HL-60 (cell line): ENCODE data around the gene CD164.

Source experiments
- GABPA ChIP-seq: IDR thresholded peaks from 2 replicates; pipeline ENCODE4 v1.6.1; 2012; ENCODE audit warnings: low read depth
- POLR2AphosphoS5 ChIP-seq: IDR thresholded peaks from 2 replicates; pipeline ENCODE4 v1.6.1; 2012; ENCODE audit warnings: low read depth
- TF ChIP-seq, protein P1 (sequence below): IDR thresholded peaks from one replicate; pipeline ENCODE4 v1.5.1; 2011; ENCODE audit warnings: low read length, control low read depth, inconsistent platforms; ENCODE audit not compliant: insufficient read depth

DNA sequence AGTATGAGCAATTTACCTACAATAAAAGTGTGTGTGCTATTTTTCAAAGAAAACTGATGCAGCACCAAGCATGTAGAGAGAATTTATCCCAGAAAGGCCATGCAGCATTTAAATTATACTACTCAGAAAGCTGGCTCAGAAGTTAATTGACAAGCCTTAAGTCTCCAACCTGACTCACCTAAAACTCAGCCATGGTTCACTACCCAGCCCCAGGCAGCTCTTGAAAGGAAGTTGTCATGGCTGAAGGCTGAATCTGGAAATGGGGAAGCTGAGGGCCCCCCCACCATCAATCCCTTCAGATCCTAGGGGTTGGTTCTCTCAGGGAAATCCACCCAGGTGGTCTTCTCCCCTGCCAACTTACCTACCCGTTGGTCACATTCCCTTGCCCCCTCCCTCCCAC is 38.5 kb upstream of the CD164 start:
- TF ChIP-seq GABPA = no peak
- TF ChIP-seq, protein P1, sequence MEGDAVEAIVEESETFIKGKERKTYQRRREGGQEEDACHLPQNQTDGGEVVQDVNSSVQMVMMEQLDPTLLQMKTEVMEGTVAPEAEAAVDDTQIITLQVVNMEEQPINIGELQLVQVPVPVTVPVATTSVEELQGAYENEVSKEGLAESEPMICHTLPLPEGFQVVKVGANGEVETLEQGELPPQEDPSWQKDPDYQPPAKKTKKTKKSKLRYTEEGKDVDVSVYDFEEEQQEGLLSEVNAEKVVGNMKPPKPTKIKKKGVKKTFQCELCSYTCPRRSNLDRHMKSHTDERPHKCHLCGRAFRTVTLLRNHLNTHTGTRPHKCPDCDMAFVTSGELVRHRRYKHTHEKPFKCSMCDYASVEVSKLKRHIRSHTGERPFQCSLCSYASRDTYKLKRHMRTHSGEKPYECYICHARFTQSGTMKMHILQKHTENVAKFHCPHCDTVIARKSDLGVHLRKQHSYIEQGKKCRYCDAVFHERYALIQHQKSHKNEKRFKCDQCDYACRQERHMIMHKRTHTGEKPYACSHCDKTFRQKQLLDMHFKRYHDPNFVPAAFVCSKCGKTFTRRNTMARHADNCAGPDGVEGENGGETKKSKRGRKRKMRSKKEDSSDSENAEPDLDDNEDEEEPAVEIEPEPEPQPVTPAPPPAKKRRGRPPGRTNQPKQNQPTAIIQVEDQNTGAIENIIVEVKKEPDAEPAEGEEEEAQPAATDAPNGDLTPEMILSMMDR = no peak
- TF ChIP-seq POLR2AphosphoS5 = no peak
